Astrocyte (in vitro differentiated cells and primary cell): ENCODE data around the gene SUPT3H. TPM values are rescaled to one million over a fixed set of nuclear protein-coding genes. Genes with fewer than 3 reads are reported as not detected.

Experiments
- DNase-seq: peaks from one replicate; pipeline ENCODE4 v3.0.0-alpha.2; 2010; ENCODE audit warnings: low read depth
- FAIRE-seq: peaks from 2 replicates; lab custom pipeline; 2011; peaks lifted over from hg19 to GRCh38; lab: Jason Lieb, UNC
- H2AFZ ChIP-seq: 2 replicates; pipeline ENCODE4 v1.6.0; 2012; ENCODE audit warnings: low read depth, low read length, inconsistent platforms
- H3K27ac ChIP-seq: 2 replicates; pipeline ENCODE4 v1.5.1; 2011; ENCODE audit warnings: low read depth, low read length, inconsistent platforms
- H3K27me3 ChIP-seq: 2 replicates; pipeline ENCODE4 v1.6.0; 2011; ENCODE audit warnings: low read length, inconsistent platforms; ENCODE audit not compliant: insufficient read depth
- H3K36me3 ChIP-seq: 2 replicates; pipeline ENCODE4 v1.5.1; 2011; ENCODE audit warnings: low read length, inconsistent platforms; ENCODE audit not compliant: insufficient read depth
- H3K4me1 ChIP-seq: 2 replicates; pipeline ENCODE4 v1.5.1; 2011; ENCODE audit warnings: low read length, inconsistent platforms; ENCODE audit not compliant: insufficient read depth
- H3K4me2 ChIP-seq: 2 replicates; pipeline ENCODE4 v1.6.0; 2012; ENCODE audit warnings: low read length, inconsistent platforms
- H3K4me3 ChIP-seq: 2 replicates; pipeline ENCODE4 v1.5.1; 2011; ENCODE audit warnings: low read depth, mild to moderate bottlenecking, low read length, inconsistent platforms; ENCODE audit not compliant: insufficient read depth
- H3K79me2 ChIP-seq: 2 replicates; pipeline ENCODE4 v1.6.0; 2012; ENCODE audit warnings: mild to moderate bottlenecking, low read length, inconsistent platforms; ENCODE audit not compliant: insufficient read depth
- H3K9ac ChIP-seq: 2 replicates; pipeline ENCODE4 v1.6.0; 2012; ENCODE audit warnings: mild to moderate bottlenecking, low read length, inconsistent platforms
- H3K9me3 ChIP-seq: 2 replicates; pipeline ENCODE4 v1.5.1; 2012; ENCODE audit warnings: low read depth, mild to moderate bottlenecking, low read length, inconsistent platforms; ENCODE audit not compliant: insufficient read depth
- H4K20me1 ChIP-seq: 2 replicates; pipeline ENCODE4 v1.6.0; 2012; ENCODE audit warnings: low read length, inconsistent platforms; ENCODE audit not compliant: insufficient read depth
- H3K27ac Mint-ChIP-seq: one replicate; pipeline ENCODE4 v1.8.0; 2021; ENCODE audit warnings: mild to moderate bottlenecking, mixed read lengths; ENCODE audit not compliant: unreplicated experiment
- H3K27me3 Mint-ChIP-seq: one replicate; pipeline ENCODE4 v1.8.0; 2021; ENCODE audit warnings: low read depth, mixed read lengths; ENCODE audit not compliant: unreplicated experiment
- H3K36me3 Mint-ChIP-seq: one replicate; pipeline ENCODE4 v1.8.0; 2021; ENCODE audit warnings: low read depth, mixed read lengths; ENCODE audit not compliant: unreplicated experiment
- H3K4me1 Mint-ChIP-seq: one replicate; pipeline ENCODE4 v1.8.0; 2021; ENCODE audit warnings: low read depth, mixed read lengths; ENCODE audit not compliant: unreplicated experiment
- H3K4me3 Mint-ChIP-seq: one replicate; pipeline ENCODE4 v1.8.0; 2021; ENCODE audit warnings: mild to moderate bottlenecking, moderate library complexity, mixed read lengths; ENCODE audit not compliant: unreplicated experiment
- H3K9me3 Mint-ChIP-seq: one replicate; pipeline ENCODE4 v1.8.0; 2021; ENCODE audit warnings: mild to moderate bottlenecking, mixed read lengths; ENCODE audit not compliant: unreplicated experiment
- EZH2 ChIP-seq: IDR thresholded peaks from 2 replicates; pipeline ENCODE4 v1.6.1; 2012; ENCODE audit warnings: mild to moderate bottlenecking, low read length, inconsistent platforms; ENCODE audit not compliant: insufficient read depth
- total RNA-seq: library from RNA; stranded (reverse); gene quantifications from 2 replicates; pipeline ENCODE4 v1.2.1, GENCODE V29; 2021
- TF ChIP-seq, protein P1 (sequence below): IDR thresholded peaks from 2 replicates; pipeline ENCODE4 v1.5.1; 2011; ENCODE audit warnings: low read depth, mild to moderate bottlenecking, inconsistent platforms, low read length, moderate library complexity; ENCODE audit not compliant: insufficient read depth

SUPT3H gene
- total RNA-seq, 1 donor from 2014 or later: 12.4 TPM

DNA sequence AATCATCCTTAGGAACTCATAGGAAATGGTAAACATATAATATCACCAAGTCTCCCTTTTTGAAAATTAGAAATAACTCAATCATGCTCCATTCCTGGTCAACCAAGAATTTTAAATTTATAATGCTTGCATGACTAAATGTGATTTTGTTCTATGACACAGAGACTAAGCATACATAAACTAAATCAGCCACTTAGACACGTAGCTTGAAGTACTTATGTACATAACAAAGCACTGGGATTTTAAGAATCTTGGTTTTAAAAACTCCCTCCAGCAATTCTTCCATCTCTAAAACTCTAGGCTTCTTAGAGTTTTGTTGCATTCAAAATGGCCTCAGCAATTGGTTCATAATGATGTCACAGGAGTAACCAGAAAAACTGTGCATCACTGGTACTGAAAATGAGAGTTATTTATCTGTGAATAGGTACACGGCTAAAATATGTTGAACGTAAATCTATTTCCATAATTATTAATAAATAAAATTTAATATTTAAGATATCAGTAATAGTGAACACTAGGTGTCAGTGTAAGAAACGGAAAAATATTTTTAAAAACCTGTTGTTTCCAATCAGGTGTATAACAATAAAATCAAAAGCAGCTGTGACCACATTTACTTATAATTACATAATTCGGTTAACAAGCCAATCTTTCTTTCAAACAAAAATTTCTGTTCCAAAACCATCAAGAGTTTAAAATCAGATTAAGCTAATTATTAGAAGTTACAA is 291.2 kb downstream of the SUPT3H start:
- no peak overlapping the region for H3K27ac Mint-ChIP-seq
- no peaks in the 10 kb centered on the region for H3K9me3 Mint-ChIP-seq
- H3K27ac ChIP-seq: no peak overlapping the region
- no peaks in the 10 kb centered on the region for H3K4me1 ChIP-seq
- no peak for TF ChIP-seq EZH2
- TF ChIP-seq, protein P1, sequence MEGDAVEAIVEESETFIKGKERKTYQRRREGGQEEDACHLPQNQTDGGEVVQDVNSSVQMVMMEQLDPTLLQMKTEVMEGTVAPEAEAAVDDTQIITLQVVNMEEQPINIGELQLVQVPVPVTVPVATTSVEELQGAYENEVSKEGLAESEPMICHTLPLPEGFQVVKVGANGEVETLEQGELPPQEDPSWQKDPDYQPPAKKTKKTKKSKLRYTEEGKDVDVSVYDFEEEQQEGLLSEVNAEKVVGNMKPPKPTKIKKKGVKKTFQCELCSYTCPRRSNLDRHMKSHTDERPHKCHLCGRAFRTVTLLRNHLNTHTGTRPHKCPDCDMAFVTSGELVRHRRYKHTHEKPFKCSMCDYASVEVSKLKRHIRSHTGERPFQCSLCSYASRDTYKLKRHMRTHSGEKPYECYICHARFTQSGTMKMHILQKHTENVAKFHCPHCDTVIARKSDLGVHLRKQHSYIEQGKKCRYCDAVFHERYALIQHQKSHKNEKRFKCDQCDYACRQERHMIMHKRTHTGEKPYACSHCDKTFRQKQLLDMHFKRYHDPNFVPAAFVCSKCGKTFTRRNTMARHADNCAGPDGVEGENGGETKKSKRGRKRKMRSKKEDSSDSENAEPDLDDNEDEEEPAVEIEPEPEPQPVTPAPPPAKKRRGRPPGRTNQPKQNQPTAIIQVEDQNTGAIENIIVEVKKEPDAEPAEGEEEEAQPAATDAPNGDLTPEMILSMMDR: no peak
- no peak overlapping the region for H3K4me3 Mint-ChIP-seq
- no peak overlapping the region for H2AFZ ChIP-seq
- no peak for FAIRE-seq
- no peak overlapping the region for H3K4me2 ChIP-seq
- H3K36me3 Mint-ChIP-seq: no peaks in the 10 kb centered on the region
- H3K79me2 ChIP-seq: no peaks in the 10 kb centered on the region
- no peak for DNase-seq
- H4K20me1 ChIP-seq: no peaks in the 10 kb centered on the region
- H3K9me3 ChIP-seq: no peaks in the 10 kb centered on the region
- H3K27me3 Mint-ChIP-seq: no peaks in the 10 kb centered on the region
- H3K36me3 ChIP-seq: no peaks in the 10 kb centered on the region
- H3K27me3 ChIP-seq: no peaks in the 10 kb centered on the region
- no peak overlapping the region for H3K9ac ChIP-seq
- no peak overlapping the region for H3K4me3 ChIP-seq
- no peaks in the 10 kb centered on the region for H3K4me1 Mint-ChIP-seq

DNA sequence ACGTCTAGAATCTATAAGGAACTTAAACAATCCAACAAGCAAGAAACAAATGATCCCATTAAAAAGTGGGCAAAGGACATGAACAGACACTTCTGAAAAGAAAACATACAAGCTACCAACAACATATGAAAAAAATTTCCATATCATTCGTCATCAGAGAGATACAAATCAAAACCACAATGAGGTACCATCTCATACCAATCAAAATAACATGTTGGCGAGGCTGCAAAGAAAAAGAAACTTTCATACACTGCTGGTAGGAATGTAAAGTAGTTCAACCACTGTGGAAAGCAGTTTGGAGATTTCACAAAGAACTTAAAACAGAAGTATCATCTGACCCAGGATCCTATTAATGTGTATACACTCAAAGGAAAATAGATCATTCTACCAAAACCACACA is 293.5 kb downstream of the SUPT3H start:
- no peaks in the 10 kb centered on the region for H3K9me3 Mint-ChIP-seq
- no peaks in the 10 kb centered on the region for H3K27me3 ChIP-seq
- no peaks in the 10 kb centered on the region for H3K4me1 ChIP-seq
- no peak overlapping the region for H3K4me3 ChIP-seq
- no peaks in the 10 kb centered on the region for H3K4me1 Mint-ChIP-seq
- FAIRE-seq: no peak
- H3K9ac ChIP-seq: no peak overlapping the region
- H3K4me2 ChIP-seq: no peak overlapping the region
- H3K27ac Mint-ChIP-seq: no peak overlapping the region
- H3K36me3 Mint-ChIP-seq: peaks cover 2% of the 10 kb centered on the region
- H3K4me3 Mint-ChIP-seq: no peak overlapping the region
- TF ChIP-seq, protein P1: no peak
- no peak for TF ChIP-seq EZH2
- DNase-seq: no peak
- H3K79me2 ChIP-seq: no peaks in the 10 kb centered on the region
- no peaks in the 10 kb centered on the region for H3K27me3 Mint-ChIP-seq
- H3K27ac ChIP-seq: no peak overlapping the region
- no peaks in the 10 kb centered on the region for H4K20me1 ChIP-seq
- H2AFZ ChIP-seq: no peak overlapping the region
- H3K9me3 ChIP-seq: no peaks in the 10 kb centered on the region
- H3K36me3 ChIP-seq: no peaks in the 10 kb centered on the region

DNA sequence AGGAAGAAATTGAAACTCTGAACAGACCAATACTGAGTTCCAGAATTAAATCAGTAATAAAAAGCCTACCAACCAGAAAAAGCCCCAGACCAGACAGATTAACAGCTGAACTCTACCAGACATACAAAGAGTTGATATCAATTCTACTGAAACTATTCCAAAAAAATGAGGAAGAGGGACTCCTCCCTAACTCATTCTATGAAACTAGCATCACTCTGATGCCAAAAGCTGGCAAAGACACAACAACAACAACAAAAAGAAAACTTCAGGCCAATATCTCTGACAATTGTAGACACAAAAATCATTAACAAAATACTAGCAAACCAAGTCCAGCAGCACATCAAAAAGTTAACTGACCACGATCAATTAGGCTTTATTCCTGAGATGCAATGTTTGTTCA is 295.6 kb downstream of the SUPT3H start:
- no peak overlapping the region for H3K4me3 Mint-ChIP-seq
- no peak for TF ChIP-seq EZH2
- no peaks in the 10 kb centered on the region for H3K27me3 Mint-ChIP-seq

More for the DNA sequence above, 295.6 kb downstream of the SUPT3H start:
- no peak overlapping the region for H3K27ac ChIP-seq
- H3K27me3 ChIP-seq: no peaks in the 10 kb centered on the region
- peaks cover 12% of the 10 kb centered on the region for H3K9me3 Mint-ChIP-seq
- DNase-seq (no peak), FAIRE-seq (no peak)
- H3K9ac ChIP-seq: no peak overlapping the region
- H3K4me1 ChIP-seq: no peaks in the 10 kb centered on the region
- H3K27ac Mint-ChIP-seq: no peak overlapping the region
- H3K36me3 ChIP-seq: no peaks in the 10 kb centered on the region
- no peak overlapping the region for H3K4me3 ChIP-seq
- no peaks in the 10 kb centered on the region for H3K4me1 Mint-ChIP-seq
- H3K79me2 ChIP-seq: no peaks in the 10 kb centered on the region
- no peak overlapping the region for H2AFZ ChIP-seq
- no peaks in the 10 kb centered on the region for H3K9me3 ChIP-seq
- peaks cover 11% of the 10 kb centered on the region for H3K36me3 Mint-ChIP-seq
- H3K4me2 ChIP-seq: no peak overlapping the region
- no peaks in the 10 kb centered on the region for H4K20me1 ChIP-seq
